Uterus (tissue), 2 donors: ENCODE measurements around the gene ITIH2.

ENCODE experiments used
- POLR2A ChIP-seq, 2 donors: fragments of 450-650 bp; IDR thresholded peaks; one replicate each; pipeline ENCODE4 v1.6.1; 2016; ENCODE audit warnings: antibody characterized with exemption in 2 of 2, mild to moderate bottlenecking in 1 of 2, moderate library complexity in 1 of 2
- TF ChIP-seq, protein P1 (sequence below), 4 experiments: fragments of 200-600 bp in 2 of 4; fragments of 450-650 bp in 2 of 4; sonication (generic) in 2 of 4; IDR thresholded peaks; one replicate each; pipeline ENCODE4 v1.5.1; 2016 to 2019; ENCODE audit warnings: antibody characterized with exemption in 4 of 4, mild to moderate bottlenecking in 2 of 4, moderate library complexity in 1 of 4

DNA sequence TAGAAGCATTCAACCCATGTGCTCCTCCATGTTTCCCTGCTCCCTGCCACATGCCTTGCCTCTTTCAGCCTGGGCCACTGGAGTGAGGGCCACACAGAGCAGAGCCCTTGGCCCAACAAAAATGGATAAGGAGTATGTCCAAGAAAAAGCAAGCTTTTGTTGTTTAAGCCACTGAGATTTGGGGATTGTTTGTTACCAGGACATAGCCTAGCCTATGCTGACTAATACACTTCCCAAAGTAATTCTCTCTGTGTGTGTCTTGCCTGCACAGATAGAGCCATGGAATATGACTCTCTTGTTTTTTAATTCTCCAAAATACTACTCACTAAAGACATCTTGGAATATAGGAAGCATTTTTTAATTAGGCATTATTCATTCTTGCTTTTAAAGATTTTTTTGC is 13.5 kb upstream of the ITIH2 start:
- TF ChIP-seq, protein P1, sequence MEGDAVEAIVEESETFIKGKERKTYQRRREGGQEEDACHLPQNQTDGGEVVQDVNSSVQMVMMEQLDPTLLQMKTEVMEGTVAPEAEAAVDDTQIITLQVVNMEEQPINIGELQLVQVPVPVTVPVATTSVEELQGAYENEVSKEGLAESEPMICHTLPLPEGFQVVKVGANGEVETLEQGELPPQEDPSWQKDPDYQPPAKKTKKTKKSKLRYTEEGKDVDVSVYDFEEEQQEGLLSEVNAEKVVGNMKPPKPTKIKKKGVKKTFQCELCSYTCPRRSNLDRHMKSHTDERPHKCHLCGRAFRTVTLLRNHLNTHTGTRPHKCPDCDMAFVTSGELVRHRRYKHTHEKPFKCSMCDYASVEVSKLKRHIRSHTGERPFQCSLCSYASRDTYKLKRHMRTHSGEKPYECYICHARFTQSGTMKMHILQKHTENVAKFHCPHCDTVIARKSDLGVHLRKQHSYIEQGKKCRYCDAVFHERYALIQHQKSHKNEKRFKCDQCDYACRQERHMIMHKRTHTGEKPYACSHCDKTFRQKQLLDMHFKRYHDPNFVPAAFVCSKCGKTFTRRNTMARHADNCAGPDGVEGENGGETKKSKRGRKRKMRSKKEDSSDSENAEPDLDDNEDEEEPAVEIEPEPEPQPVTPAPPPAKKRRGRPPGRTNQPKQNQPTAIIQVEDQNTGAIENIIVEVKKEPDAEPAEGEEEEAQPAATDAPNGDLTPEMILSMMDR (IDR thresholded peaks at IDR 0.05): no peak
- no peak for TF ChIP-seq POLR2A (IDR thresholded peaks at IDR 0.05)
